PC-9 (cell line): ENCODE measurements around the gene KCNN1.
"Not testable (repeated sequence)": the region's sequence is repeated elsewhere in the genome, so short reads cannot be mapped to it uniquely, and the experiment has no call there.

ENCODE experiments used
- EZH2 ChIP-seq: fragments of 200-600 bp; sonication (generic); IDR thresholded peaks from 2 replicates; pipeline ENCODE4 v1.8.0; 2017; ENCODE audit warnings: antibody characterized with exemption, low read depth
- TF ChIP-seq, protein P1 (sequence below): fragments of 200-600 bp; sonication (generic); conservative IDR thresholded peaks from 2 replicates; pipeline ENCODE4 v1.6.1; 2017; ENCODE audit warnings: mixed run types, antibody characterized with exemption, mild to moderate bottlenecking, moderate library complexity

DNA sequence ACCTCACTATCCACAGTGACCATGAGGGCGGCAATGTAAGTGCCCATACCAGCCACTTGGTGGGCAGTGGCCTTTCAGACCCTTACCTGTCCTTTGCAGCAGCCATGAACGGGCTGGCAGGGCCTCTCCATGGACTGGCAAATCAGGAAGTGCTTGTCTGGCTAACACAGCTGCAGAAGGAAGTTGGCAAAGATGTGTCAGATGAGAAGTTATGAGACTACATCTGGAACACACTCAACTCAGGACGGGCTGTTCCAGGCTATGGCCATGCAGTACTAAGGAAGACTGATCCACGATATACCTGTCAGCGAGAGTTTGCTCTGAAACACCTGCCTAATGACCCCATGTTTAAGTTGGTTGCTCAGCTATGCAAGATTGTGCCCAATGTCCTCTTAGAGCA, 64.5 kb downstream of the KCNN1 start:
- not testable (repeated sequence) for TF ChIP-seq EZH2
- TF ChIP-seq, protein P1, sequence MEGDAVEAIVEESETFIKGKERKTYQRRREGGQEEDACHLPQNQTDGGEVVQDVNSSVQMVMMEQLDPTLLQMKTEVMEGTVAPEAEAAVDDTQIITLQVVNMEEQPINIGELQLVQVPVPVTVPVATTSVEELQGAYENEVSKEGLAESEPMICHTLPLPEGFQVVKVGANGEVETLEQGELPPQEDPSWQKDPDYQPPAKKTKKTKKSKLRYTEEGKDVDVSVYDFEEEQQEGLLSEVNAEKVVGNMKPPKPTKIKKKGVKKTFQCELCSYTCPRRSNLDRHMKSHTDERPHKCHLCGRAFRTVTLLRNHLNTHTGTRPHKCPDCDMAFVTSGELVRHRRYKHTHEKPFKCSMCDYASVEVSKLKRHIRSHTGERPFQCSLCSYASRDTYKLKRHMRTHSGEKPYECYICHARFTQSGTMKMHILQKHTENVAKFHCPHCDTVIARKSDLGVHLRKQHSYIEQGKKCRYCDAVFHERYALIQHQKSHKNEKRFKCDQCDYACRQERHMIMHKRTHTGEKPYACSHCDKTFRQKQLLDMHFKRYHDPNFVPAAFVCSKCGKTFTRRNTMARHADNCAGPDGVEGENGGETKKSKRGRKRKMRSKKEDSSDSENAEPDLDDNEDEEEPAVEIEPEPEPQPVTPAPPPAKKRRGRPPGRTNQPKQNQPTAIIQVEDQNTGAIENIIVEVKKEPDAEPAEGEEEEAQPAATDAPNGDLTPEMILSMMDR: not testable (repeated sequence)
